A549 (cell line): ENCODE measurements around the gene SPECC1. TPM values are rescaled to one million over a fixed set of nuclear protein-coding genes. Genes with fewer than 3 reads are reported as not detected.

Source experiments
- ATAC-seq, 2 experiments: fragments of 200-7000 bp in 1 of 2; fragments of >200 bp in 1 of 2; cut with Nextera tagmentation in 1 of 2; cut with Tn5 transposase in 1 of 2; 3 replicates each; pipeline versions ENCODE4 v1.8.0 to v1.9.1; 2018 to 2020; ENCODE audit warnings: mild to moderate bottlenecking in 1 of 2, moderate library complexity in 1 of 2
- CTCF ChIA-PET: fragments of 300-600 bp; sonication (Branson Sonifier 250); formaldehyde crosslinking; extraction: SDS; loops from one replicate; lab custom pipeline; 2021; ENCODE audit warnings: antibody characterized with exemption, inconsistent platforms; lab: Yijun Ruan, JAX
- POLR2A ChIA-PET: fragments of 350-600 bp; formaldehyde crosslinking; extraction: SDS; loops from one replicate; lab custom pipeline; 2021; ENCODE audit warnings: antibody characterized with exemption, inconsistent platforms; lab: Yijun Ruan, JAX
- DNase-seq, 2 experiments: peaks; one replicate each; pipeline versions ENCODE4 v3.0.0 to v3.0.0-alpha.2; 2011 to 2016; ENCODE audit warnings: low read depth in 1 of 2, low spot score in 1 of 2
- FAIRE-seq: peaks from 2 replicates; lab custom pipeline; 2011; peaks lifted over from hg19 to GRCh38; lab: Jason Lieb, UNC
- H3K27ac ChIP-seq, 2 experiments: fragments of >200 bp; sonication (Bioruptor Twin); formaldehyde crosslinking; 3 replicates each; pipeline ENCODE4 v1.5.1; 2016 to 2017
- H3K4me1 ChIP-seq: fragments of >200 bp; sonication (Bioruptor Twin); formaldehyde crosslinking; 3 replicates; pipeline ENCODE4 v1.6.1; 2016
- H3K4me2 ChIP-seq: fragments of >200 bp; sonication (Bioruptor Twin); formaldehyde crosslinking; 3 replicates; pipeline ENCODE4 v1.6.1; 2016
- H3K4me3 ChIP-seq: fragments of >200 bp; sonication (Bioruptor Twin); formaldehyde crosslinking; 3 replicates; pipeline ENCODE4 v1.5.1; 2016
- H3K9me3 ChIP-seq: fragments of >200 bp; sonication (Bioruptor Twin); formaldehyde crosslinking; 3 replicates; pipeline ENCODE4 v1.6.1; 2016
- CBX8 ChIP-seq: fragments of 200-600 bp; sonication (generic); IDR thresholded peaks from 2 replicates; pipeline ENCODE4 v1.6.1; 2016
- CHD4 ChIP-seq: fragments of 200-600 bp; sonication (generic); IDR thresholded peaks from 2 replicates; pipeline ENCODE4 v1.6.1; 2016; ENCODE audit warnings: antibody characterized with exemption, mild to moderate bottlenecking, borderline replicate concordance
- CTCF ChIP-seq: fragments of >200 bp; sonication (Bioruptor Twin); formaldehyde crosslinking; IDR thresholded peaks from 3 replicates; pipeline ENCODE4 v1.5.1; 2016
- E2F6 ChIP-seq: IDR thresholded peaks from 2 replicates; pipeline ENCODE4 v1.6.1; 2012; ENCODE audit warnings: low read depth, borderline replicate concordance
- FOSB ChIP-seq: fragments of 250-450 bp; sonication (Bioruptor Pico); IDR thresholded peaks from 2 replicates; pipeline ENCODE4 v1.5.0; 2020; ENCODE audit warnings: mild to moderate bottlenecking, moderate library complexity
- FOSL2 ChIP-seq, 2 experiments: fragments of 450-650 bp in 1 of 2; fragments of >200 bp in 1 of 2; sonication (Bioruptor Twin) in 1 of 2; formaldehyde crosslinking; IDR thresholded peaks; 2 replicates each; pipeline versions ENCODE4 v1.5.0 to v1.6.1; 2016 to 2020; ENCODE audit warnings: mild to moderate bottlenecking in 1 of 2, moderate library complexity in 1 of 2
- FOXS1 ChIP-seq: fragments of 250-450 bp; sonication (Bioruptor Pico); IDR thresholded peaks from 2 replicates; pipeline ENCODE4 v1.5.0; 2020; ENCODE audit warnings: mild to moderate bottlenecking, moderate library complexity
- GATA3 ChIP-seq: IDR thresholded peaks from 2 replicates; pipeline ENCODE4 v1.6.1; 2012; ENCODE audit warnings: borderline replicate concordance
- HEYL ChIP-seq: fragments of 250-450 bp; sonication (Bioruptor Pico); IDR thresholded peaks from 2 replicates; pipeline ENCODE4 v1.8.0; 2021; ENCODE audit warnings: mild to moderate bottlenecking, moderate library complexity
- HMGXB4 ChIP-seq: fragments of 250-450 bp; sonication (Bioruptor Pico); IDR thresholded peaks from 2 replicates; pipeline ENCODE4 v1.5.0; 2021; ENCODE audit warnings: mild to moderate bottlenecking, moderate library complexity, borderline replicate concordance
- HOXB13 ChIP-seq: fragments of 250-450 bp; sonication (Bioruptor Pico); IDR thresholded peaks from 2 replicates; pipeline ENCODE4 v1.5.0; 2020; ENCODE audit warnings: low read depth, mild to moderate bottlenecking, moderate library complexity
- HOXB5 ChIP-seq: fragments of 250-450 bp; sonication (Bioruptor Pico); IDR thresholded peaks from 2 replicates; pipeline ENCODE4 v1.5.0; 2020; ENCODE audit warnings: mild to moderate bottlenecking, moderate library complexity
- JUNB ChIP-seq: fragments of >200 bp; sonication (Bioruptor Twin); formaldehyde crosslinking; IDR thresholded peaks from 2 replicates; pipeline ENCODE4 v1.6.1; 2016
- MAFK ChIP-seq: fragments of 450-650 bp; IDR thresholded peaks from 2 replicates; pipeline ENCODE4 v1.6.1; 2014; ENCODE audit not compliant: partially characterized antibody
- MAX ChIP-seq: IDR thresholded peaks from 2 replicates; pipeline ENCODE4 v1.6.1; 2012
- MAZ ChIP-seq: fragments of 150-350 bp; IDR thresholded peaks from 2 replicates; pipeline ENCODE4 v1.6.1; 2014; ENCODE audit warnings: antibody characterized with exemption, low read depth, low read length, borderline replicate concordance
- NPAS2 ChIP-seq: fragments of 250-450 bp; sonication (Bioruptor Pico); IDR thresholded peaks from 2 replicates; pipeline ENCODE4 v1.8.0; 2022; ENCODE audit warnings: mild to moderate bottlenecking, moderate library complexity, borderline replicate concordance
- POLR2AphosphoS2 ChIP-seq: conservative IDR thresholded peaks from 2 replicates; pipeline ENCODE4 v1.6.1; 2012; ENCODE audit warnings: low read length, improper control_type of control experiment, inconsistent platforms
- REST ChIP-seq: fragments of 200-600 bp; sonication (generic); IDR thresholded peaks from 2 replicates; pipeline ENCODE4 v1.6.1; 2016; ENCODE audit warnings: antibody characterized with exemption, mild to moderate bottlenecking, moderate library complexity
- RFX5 ChIP-seq: fragments of 450-650 bp; IDR thresholded peaks from 2 replicates; pipeline ENCODE4 v1.7.1; 2014; ENCODE audit warnings: antibody characterized with exemption, mild to moderate bottlenecking, moderate library complexity
- SMC3 ChIP-seq: fragments of >200 bp; sonication (Bioruptor Twin); formaldehyde crosslinking; IDR thresholded peaks from 3 replicates; pipeline ENCODE4 v1.6.1; 2018; ENCODE audit warnings: inconsistent platforms
- SREBF2 ChIP-seq: fragments of 450-650 bp; IDR thresholded peaks from 2 replicates; pipeline ENCODE4 v1.6.1; 2014; ENCODE audit warnings: mild to moderate bottlenecking, moderate library complexity
- TFCP2L1 ChIP-seq: fragments of 250-450 bp; sonication (Bioruptor Pico); IDR thresholded peaks from 2 replicates; pipeline ENCODE4 v1.5.0; 2021; ENCODE audit warnings: mild to moderate bottlenecking
- ZFP36 ChIP-seq: fragments of 450-650 bp; IDR thresholded peaks from 2 replicates; pipeline ENCODE4 v1.6.1; 2014; ENCODE audit warnings: borderline replicate concordance; ENCODE audit not compliant: partially characterized antibody
- ZSCAN20 ChIP-seq: fragments of 250-450 bp; sonication (Bioruptor Pico); IDR thresholded peaks from 2 replicates; pipeline ENCODE4 v1.8.0; 2022; ENCODE audit warnings: mild to moderate bottlenecking, moderate library complexity
- WGBS: methylation state at CpG from one replicate; pipeline ENCODE4 v1.1.6; 2017; ENCODE audit errors: missing lambda C conversion rate; 5-methylcytosine and 5-hydroxymethylcytosine counted together
- polyA plus RNA-seq, 4 experiments: library from polyadenylated mRNA; depleted of rRNA in 3 of 4; stranded (reverse); fragments of >200 nt; fragmentation: RNase III in 1 of 4; extraction: RNeasy Plus Mini Kit Qiagen cat#74134 plus additional on column Dnase treatment in 1 of 4; gene quantifications; 2 replicates in 3 of 4; 3 replicates in 1 of 4; pipeline ENCODE4 v1.2.3, GENCODE V29; 2011 to 2017

SPECC1 gene
- polyA plus RNA-seq, 2 of the 4 experiments (the other 2 are of a cell fraction), result 45.1 to 66.2 TPM

- no peaks in the 10 kb centered on the region for H3K9me3 ChIP-seq
- no peak overlapping the region for H3K4me3 ChIP-seq
- H3K4me1 ChIP-seq, result peaks cover 65% of the 10 kb centered on the region
- CTCF ChIA-PET, result interaction anchor here (1.1 to 10.3 kb wide), 5 partner anchors 10 to 93 kb away, joined by 3 to 68 read pairs (median 5); no protein-coding TSS in a partner anchor
- no peak for DNase-seq
- TF ChIP-seq RFX5 (no peak), MAFK (peak; percentile 69)
- TF ChIP-seq, all 56 proteins: peak for 1
- Histone ChIP-seq H3K4me2 (peak overlapping the region; percentile 35), H3K27ac (peak overlapping the region; percentile 76 to 82)
- FAIRE-seq (no peak), ATAC-seq (no peak)
- POLR2A ChIA-PET, result no interaction called here
Observed at GRCh38 chr17:20213449-20213848, 204.3 kb downstream of the SPECC1 start.

- H3K4me2 ChIP-seq, result peak overlapping the region; percentile 71
- DNase-seq (no peak), ATAC-seq (no peak), FAIRE-seq (no peak)
- peaks cover 62% of the 10 kb centered on the region for H3K4me1 ChIP-seq
- ChIA-PET CTCF (interaction anchor here (0.7 to 10.3 kb wide), 5 partner anchors 8 to 93 kb away, joined by 3 to 68 read pairs (median 3); no protein-coding TSS in a partner anchor), POLR2A (no interaction called here)
- no peak overlapping the region for H3K4me3 ChIP-seq
- TF ChIP-seq NPAS2 (CRISPR knock-in tag), result no peak
- no peak for TF ChIP-seq HOXB5 (CRISPR knock-in tag)
- no peak for TF ChIP-seq HMGXB4 (CRISPR knock-in tag)
- no peak for TF ChIP-seq ZFP36
- no peak for TF ChIP-seq E2F6
- no peak for TF ChIP-seq FOXS1
- TF ChIP-seq REST, result no peak
- no peak for TF ChIP-seq POLR2AphosphoS2
- TF ChIP-seq GATA3, result no peak
- H3K27ac ChIP-seq, result peak overlapping the region; percentile 76 to 82
- peaks cover 5% of the 10 kb centered on the region; the same call in 1 of the 3 replicates for H3K9me3 ChIP-seq
- 93% methylated on average over 8 of the region's 8 CpGs for WGBS
Observed at GRCh38 chr17:20214794-20215193, 205.6 kb downstream of the SPECC1 start.

- H3K4me3 ChIP-seq, result no peak overlapping the region
- ATAC-seq (peak; percentile 74 to 81), DNase-seq (peak; percentile 48 to 55), FAIRE-seq (peak; percentile 82)
- POLR2A ChIA-PET, result no interaction called here
- H3K27ac ChIP-seq, result peak overlapping the region; percentile 76 to 86
- WGBS, result 30% methylated on average over 6 of the region's 6 CpGs
- peaks cover 62% of the 10 kb centered on the region for H3K4me1 ChIP-seq
- CTCF ChIA-PET, result interaction anchor here (0.6 to 10.3 kb wide), 7 partner anchors 10 to 223 kb away, joined by 3 to 68 read pairs (median 5); no protein-coding TSS in a partner anchor
- peak overlapping the region; percentile 71 for H3K4me2 ChIP-seq
- peaks cover 10% of the 10 kb centered on the region; the same call in 2 of the 3 replicates for H3K9me3 ChIP-seq
- TF ChIP-seq CTCF (no peak), MAX (no peak), FOSL2 (IDR thresholded peaks at IDR 0.05) (peak; percentile 43; the same call in 1 of the 2 replicates), FOSL2 (CRISPR knock-in tag; IDR thresholded peaks at IDR 0.05) (0 out of 2 replicates have a peak, but pooled peaks have one; percentile 10), SMC3 (peak; percentile 19; the same call in 1 of the 3 replicates), ZSCAN20 (no peak), CHD4 (no peak), FOXS1 (no peak), HEYL (CRISPR knock-in tag) (no peak), HOXB13 (CRISPR knock-in tag) (no peak), CBX8 (no peak), RFX5 (no peak), MAZ (no peak), FOSB (CRISPR knock-in tag) (no peak), ZFP36 (no peak), SREBF2 (no peak), TFCP2L1 (no peak), JUNB (peak; percentile 53)
Observed at GRCh38 chr17:20216154-20216815, 207.1 kb downstream of the SPECC1 start.
